Daoy (cell line): ENCODE measurements around the gene GRIK2. TPM values are rescaled to one million over a fixed set of nuclear protein-coding genes. Genes with fewer than 3 reads are reported as not detected.
A peak's percentile ranks its signal among the peaks of the same experiment; 100 is the strongest.

Experiments
- DNase-seq: peaks from one replicate; pipeline ENCODE4 v3.0.0-alpha.2; 2015; ENCODE audit warnings: low read depth
- total RNA-seq: library from RNA; depleted of rRNA; stranded (reverse); fragments of >200 nt; shearing (Covaris generic); gene quantifications from 2 replicates; pipeline ENCODE4 v1.2.3, GENCODE V29; 2014

Gene GRIK2
- total RNA-seq, 1 experiment from 2014 or later = not detected

DNA sequence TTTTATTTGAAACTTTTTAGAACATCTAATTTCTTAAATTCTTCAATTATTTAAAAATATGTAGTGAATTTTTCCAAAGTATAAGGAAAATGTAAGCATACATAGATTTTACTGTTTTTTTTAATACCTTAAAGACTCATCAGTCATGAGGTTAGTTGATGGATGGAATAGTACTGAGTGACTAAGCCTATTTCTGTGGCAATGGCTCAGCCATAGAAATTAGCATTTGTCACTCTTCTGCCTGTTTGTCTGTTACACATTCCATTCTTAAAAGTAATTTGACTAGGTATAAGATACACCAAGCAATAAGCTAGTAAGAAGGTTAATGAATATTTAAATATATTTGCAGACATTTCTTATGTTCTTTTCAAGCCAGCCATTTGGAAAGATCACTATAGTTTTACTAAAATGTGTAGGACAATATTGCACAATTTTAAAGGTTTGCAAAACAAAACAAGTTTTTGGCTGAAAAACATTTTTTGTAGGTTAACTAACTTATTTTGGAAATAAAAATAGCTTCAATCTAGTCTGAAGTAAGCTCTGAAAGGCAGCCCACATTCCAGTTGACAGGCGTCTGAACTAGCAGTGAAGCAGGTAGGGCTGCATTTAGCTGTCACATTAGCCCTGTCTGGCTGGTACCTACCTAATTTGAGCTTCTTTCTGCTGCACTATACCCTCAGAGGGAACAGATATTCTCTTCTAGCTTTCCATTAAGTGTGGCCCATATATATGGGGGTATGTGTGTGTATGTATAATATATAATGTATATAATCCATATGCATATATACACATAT, 385.7 kb downstream of the GRIK2 start:
- DNase-seq = no peak

DNA sequence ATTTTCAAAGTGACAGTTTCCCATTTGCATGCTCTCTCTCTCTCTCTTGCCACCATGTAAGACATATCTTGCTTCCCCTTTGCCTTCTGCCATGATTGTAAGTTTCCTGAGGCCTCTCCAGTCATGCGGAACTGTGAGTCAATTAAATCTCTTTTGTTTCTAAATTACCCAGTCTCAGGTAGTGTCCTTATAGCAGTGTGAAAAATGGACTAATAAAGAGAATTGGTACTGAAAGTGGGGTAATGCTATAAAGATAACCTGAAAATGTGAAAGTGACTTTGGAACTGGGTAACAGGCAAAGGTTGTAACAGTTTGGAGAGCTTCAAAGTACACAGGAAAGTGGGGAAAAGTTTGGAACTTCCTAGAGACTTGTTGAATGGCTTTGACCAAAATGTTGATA, 389.8 kb downstream of the GRIK2 start:
- no peak for DNase-seq

DNA sequence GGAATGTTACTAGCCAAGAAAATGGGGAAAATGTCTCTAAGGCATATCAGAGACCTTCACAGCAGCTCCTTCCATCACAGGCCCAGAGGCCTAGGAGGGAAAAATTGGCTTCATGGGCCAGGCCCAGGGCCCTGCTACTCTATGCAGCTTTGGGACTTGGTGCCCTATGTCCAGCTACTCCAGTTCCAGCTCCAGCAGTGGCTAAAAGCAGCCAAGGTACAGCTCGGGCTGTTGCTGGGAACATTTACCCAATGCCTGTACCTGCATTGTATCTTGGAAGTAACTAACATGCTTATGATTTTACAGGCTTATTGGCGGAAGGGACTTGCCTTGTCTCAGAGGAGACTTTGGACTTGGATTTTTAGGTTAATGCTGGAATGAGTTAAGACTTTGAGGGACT, 390.6 kb downstream of the GRIK2 start:
- no peak for DNase-seq

GRCh38 chr6:101799531-101799930, 406.0 kb downstream of the GRIK2 start:
- DNase-seq = no peak

DNA sequence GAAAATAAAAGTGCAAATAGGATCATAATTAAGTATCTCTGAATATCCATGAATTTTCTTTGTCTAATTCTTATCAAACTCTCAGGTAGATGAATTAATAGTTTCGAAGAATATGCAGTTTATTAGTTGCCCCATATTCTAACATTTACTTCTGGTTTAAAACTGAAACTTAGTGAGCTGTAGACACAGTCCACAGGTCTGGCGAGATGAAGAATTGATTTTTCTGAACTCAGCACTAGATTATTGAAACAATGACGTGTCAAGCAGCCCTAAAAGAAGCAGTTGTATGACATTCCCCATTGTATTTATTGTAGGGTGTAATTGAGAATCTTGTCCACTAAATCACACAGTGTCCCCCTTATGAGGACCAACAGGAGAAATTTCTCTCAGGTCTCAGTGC, 407.1 kb downstream of the GRIK2 start:
- DNase-seq = no peak

DNA sequence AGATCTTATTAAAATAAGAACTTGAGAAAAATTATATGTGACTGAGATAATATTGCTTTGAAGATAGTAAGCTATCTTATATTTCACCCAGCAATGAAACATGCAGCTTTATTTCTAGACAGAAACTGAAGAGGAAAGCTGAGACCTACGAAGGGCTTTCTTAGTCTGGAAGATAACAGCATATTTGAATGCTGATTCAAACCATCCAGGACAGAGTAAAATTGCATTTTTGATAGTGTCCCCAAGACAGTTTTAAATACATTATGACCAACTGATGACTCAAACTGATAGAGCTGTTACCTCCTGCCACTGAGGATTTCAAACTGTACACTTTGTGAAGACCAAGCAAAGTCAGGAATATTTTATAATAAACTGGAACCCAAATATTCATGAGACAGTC, 409.6 kb downstream of the GRIK2 start:
- peak; percentile 1 for DNase-seq

- peak; percentile 34 for DNase-seq
Measured at GRCh38 chr6:101806241-101806640, 412.7 kb downstream of the GRIK2 start.

GRCh38 chr6:101811108-101811507, 417.6 kb downstream of the GRIK2 start:
- DNase-seq = no peak

DNA sequence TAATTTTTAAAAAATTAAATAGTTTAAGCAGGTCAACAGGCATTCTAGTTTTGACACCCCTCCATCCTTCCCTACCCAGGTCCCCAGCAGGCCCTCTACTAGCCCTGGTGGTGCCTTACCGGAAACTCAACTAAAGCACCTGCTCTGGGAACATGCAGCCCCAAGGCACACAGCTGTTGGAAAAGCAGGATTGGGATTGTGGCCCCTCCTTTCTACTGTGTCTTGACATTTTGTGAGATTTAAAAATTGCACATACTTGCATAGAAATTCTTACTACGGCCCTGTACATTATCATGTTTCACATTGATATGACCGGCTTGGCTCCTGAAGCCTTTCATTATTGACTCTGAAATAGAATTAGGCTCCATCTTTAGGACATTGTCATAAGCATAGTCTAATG, 423.2 kb downstream of the GRIK2 start:
- no peak for DNase-seq

DNA sequence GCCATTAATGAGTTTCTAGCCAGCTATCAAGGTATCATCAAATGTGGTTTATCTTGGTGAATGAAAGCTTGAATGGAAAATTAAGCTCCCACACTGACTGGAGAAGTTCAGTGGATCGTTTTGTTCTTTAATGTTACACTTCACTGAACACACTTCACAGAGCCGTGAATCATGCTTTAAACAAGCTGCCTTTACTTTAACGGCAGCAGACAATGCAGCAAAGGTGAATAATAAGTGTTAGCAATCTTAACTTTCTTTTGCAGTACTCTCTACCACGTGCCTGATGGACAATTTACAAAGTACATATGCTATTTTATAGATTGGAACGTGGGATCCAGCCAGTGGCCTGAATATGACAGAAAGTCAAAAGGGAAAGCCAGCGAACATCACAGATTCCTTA, 424.5 kb downstream of the GRIK2 start:
- DNase-seq = no peak

DNA sequence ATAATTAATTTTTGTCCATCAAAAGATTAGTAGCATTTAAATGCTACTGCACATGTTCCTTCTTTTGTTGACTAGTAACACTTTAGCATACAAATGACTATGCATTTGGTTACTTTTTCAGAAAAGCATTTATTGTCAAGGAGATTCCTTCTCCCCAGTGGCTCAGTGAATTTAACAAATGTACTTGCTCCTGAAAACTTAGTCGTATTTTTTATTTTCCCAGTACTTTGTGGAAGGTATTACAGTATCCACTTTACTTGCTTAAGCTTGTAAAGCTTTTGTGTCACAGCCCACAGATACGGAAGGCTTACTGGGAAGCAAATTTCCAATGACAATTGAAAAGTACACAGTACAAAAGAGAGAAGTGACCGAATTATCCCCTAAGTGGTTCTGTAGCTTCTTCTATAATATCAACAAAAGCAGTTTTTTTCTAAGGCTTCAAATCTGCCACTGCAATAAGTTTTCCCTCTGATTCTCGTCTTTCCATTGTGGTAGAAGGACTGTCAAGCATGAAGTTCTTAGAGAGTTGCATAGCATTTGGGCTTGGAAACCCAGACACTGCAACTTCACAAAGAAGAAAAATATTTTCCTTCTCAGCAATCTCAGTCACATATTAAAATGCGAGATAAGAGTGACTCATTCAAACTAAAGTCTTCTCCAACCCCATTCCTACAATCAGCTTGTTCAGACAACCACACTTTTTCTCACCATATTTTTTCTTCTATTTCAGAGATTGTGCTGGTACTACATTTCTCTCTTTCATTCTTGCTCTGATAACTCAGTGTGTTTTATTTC, 431.2 kb downstream of the GRIK2 start:
- DNase-seq = no peak

DNA sequence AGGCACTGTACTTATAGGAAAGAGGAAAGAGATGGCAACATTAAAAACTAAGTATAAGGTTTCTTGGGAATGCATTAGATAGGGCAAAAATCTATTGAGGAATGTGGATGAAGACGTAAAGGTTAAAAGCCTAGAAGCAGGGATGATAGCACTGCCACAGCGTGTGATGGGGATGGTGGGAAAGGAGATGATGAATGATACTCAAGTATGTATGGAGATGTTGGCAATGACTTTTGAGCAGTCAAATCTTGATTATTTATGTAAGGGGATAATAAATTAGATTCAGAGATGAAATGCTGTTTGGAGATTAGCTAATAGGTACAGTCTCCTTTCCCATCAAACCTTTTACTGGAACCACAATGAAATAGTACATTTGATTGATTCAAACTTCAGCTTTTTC, 432.8 kb downstream of the GRIK2 start:
- DNase-seq = no peak

GRCh38 chr6:101826678-101827077, 433.2 kb downstream of the GRIK2 start:
- DNase-seq = no peak

GRCh38 chr6:101830501-101831031, 437.1 kb downstream of the GRIK2 start:
- no peak for DNase-seq

- no peak for DNase-seq
Measured at GRCh38 chr6:101832371-101832770, 438.9 kb downstream of the GRIK2 start.

DNA sequence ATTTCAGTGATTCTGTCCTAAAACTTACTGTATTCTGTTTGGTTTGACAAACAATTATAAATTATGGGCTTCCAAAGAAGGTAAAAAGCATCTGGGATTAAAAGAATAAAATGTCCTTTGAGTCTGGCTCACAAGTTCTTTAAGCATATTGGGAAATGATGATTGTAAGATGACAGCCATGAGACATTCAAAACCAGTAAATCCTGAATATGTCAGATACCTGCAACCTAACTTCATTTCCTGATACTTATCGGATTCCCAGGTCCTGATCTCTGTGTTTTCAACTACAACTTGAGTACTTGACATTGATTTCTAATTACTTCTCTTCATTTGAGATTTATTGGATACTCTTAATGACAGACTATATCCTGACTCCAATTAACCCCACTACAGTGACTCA, 446.6 kb downstream of the GRIK2 start:
- DNase-seq = no peak

- no peak for DNase-seq
Measured at GRCh38 chr6:101845172-101845571, 451.7 kb downstream of the GRIK2 start.

DNA sequence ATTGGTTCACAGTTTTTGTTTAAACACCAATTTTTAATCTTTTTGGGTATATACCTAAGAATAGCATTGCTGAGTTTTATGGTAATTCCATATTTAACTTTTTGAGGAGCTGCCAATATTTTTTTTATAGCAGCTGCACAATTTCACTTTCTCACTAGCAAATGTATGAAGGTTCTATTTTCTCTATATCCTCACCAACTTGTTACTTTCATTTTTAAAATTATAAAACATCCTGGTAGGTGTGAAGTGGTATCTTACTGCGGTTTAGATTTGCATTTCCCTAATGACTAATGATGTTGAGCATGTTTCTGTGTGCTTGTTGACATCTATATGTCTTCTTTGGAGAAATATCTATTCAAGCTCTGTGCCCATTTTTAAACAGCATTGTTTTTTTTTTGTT, 452.1 kb downstream of the GRIK2 start:
- no peak for DNase-seq

- DNase-seq = no peak
Measured at GRCh38 chr6:101847690-101848089, 454.2 kb downstream of the GRIK2 start.

GRCh38 chr6:101851911-101852310, 458.4 kb downstream of the GRIK2 start:
- no peak for DNase-seq

DNA sequence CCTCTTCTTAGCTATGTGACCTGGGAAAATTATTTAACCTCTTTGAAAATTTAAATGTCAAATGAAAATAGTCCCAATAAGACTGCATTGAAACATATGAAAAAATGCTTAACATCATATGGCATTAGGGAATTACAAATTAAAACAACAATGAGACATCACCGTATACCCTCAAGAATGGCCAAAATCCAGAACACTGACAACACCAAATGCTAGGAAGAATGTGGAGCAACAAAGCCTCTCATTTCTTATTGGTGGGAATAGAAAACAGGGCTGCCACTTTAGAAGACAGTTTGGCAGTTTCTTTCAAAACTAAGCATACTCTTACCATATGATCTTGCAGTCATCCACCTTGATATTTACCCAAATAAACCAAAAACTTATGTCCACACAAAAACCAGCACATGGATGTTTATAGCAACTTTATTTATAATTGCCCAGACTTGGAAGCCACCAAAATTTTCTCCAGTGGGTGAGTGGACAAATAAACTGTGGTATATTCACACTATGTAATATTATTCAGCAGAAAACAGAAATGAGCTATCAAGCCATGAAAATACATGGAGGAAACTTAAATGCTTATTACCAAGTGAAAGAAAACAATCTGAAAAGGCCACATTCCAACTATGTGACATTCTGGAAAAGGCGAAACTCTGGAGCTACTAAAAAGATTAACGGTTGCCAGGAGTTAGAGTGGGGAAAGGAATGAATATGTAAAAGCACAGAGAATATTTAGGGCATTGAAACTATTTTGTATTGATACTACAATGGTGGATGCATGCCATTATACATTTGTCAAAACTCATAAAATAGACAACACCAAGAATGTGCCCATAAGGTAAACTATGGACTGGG, 459.9 kb downstream of the GRIK2 start:
- no peak for DNase-seq

DNA sequence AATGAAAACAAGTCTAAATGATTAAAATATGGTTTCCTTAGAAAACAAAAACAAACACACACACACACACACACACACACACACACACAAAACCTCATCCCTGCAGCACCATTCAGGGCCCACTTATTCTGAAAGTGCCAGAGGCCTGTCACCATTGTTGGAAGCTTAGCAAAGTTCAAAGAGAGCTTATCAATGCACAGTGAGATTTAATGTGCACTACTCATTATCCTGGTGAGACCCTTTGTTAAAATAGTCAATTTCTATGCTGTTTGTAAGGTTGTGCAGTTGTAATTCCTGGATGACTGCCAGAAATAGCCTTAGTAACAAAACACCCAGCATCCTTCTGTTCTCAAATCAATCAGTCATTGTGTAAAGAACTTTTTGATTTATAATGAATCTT, 482.9 kb downstream of the GRIK2 start:
- DNase-seq = no peak
